ENCODE data around the gene COPS7B. TPM values are rescaled to one million over a fixed set of nuclear protein-coding genes. Genes with fewer than 3 reads are reported as not detected.
A peak's percentile ranks its signal among the peaks of the same experiment; 100 is the strongest.

The COPS7B gene
- total and polyA plus RNA-seq, 2 of the 8 experiments (the other 6 are each of a cell fraction or from before 2014, with no cell fraction given): 62.2 to 72.1 TPM

DNA sequence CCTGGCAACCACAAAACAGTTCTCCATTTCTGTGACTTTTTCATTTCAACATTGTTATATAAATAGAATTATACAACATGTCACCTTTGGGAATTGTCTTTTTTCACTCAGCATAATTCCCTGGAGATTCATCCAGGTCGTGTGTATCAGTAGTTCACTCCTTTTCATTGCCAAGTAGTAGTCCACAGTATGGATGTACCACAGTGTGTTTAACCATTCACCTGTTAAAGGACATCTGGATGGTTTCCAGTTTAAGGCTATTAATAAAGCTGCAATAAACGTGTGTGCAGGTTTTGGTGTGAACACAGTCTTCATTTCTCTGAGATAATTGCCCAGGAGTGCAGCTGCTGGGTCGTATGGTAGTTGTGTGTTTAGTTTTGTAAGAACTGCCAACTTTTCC lies 35.7 kb downstream of the COPS7B start:
- CTCF ChIA-PET (ENCODE audit: partially characterized antibody): interaction anchor here (1.6 kb wide), 1 partner anchor 26 kb away, joined by 7 read pairs; no protein-coding TSS in a partner anchor
- Histone ChIP-seq H4K5ac (ENCODE audit: insufficient read length, low read depth, low read length) (no peak overlapping the region), H4K91ac (replicated peaks; ENCODE audit: insufficient read length, low read length) (no peak overlapping the region), H3K9me3 (ENCODE audit: insufficient read depth in 2 of 2, low read depth in 1 of 2, low read length in 1 of 2) (peaks cover 5% of the 10 kb centered on the region in 2 experiments; a peak in 2 of 4 replicates), H3K9ac (replicated peaks in 1 of 4; ENCODE audit: extremely low read depth in 1 of 4, low read depth in 3 of 4, low read length in 3 of 4) (no peak overlapping the region), H3K4ac (replicated peaks; ENCODE audit: insufficient read length, low read depth, low read length) (no peak overlapping the region), H3K27me3 (replicated peaks in 1 of 4; ENCODE audit: control insufficient read depth in 3 of 4, extremely low read depth in 1 of 4, insufficient read depth in 3 of 4, low read length in 3 of 4) (no peaks in the 10 kb centered on the region), H2BK5ac (ENCODE audit: low read depth, low read length) (no peak overlapping the region), H3K4me2 (ENCODE audit: insufficient read depth in 1 of 2, low read depth in 2 of 2, low read length in 2 of 2) (no peak overlapping the region), H3K18ac (ENCODE audit: extremely low read depth, low read length) (no peak overlapping the region), H4K8ac (ENCODE audit: extremely low read depth, insufficient read depth, low read length) (no peak overlapping the region), H3K56ac (replicated peaks; ENCODE audit: insufficient read length, low read depth, low read length) (no peak overlapping the region), H3K23me2 (ENCODE audit: low read depth, low read length) (no peaks in the 10 kb centered on the region), H2AK5ac (ENCODE audit: low read depth, low read length) (no peak overlapping the region), H3K4me3 (ENCODE audit: extremely low read depth in 1 of 4, insufficient read depth in 2 of 4, low read depth in 3 of 4, low read length in 4 of 4) (no peak overlapping the region), H3K14ac (ENCODE audit: insufficient read length) (no peak overlapping the region), H2BK120ac (replicated peaks; ENCODE audit: low read depth, low read length) (no peak overlapping the region), H3K36me3 (ENCODE audit: control insufficient read depth in 2 of 4, insufficient read depth in 4 of 4, low read length in 3 of 4) (no peaks in the 10 kb centered on the region), H3K23ac (ENCODE audit: insufficient read length) (no peak overlapping the region), H2BK20ac (ENCODE audit: low read length) (no peak overlapping the region), H3K4me1 (replicated peaks in 1 of 4; ENCODE audit: control insufficient read depth in 3 of 4, insufficient read depth in 4 of 4, low read length in 3 of 4) (no peaks in the 10 kb centered on the region), H3K27ac (ENCODE audit: low read depth, low read length) (no peak overlapping the region), H3K79me2 (ENCODE audit: control insufficient read depth in 1 of 2, insufficient read depth in 2 of 2, low read length in 2 of 2) (no peaks in the 10 kb centered on the region), H3K79me1 (ENCODE audit: low read depth, low read length) (no peaks in the 10 kb centered on the region), H2BK15ac (ENCODE audit: low read length) (no peak overlapping the region), H2BK12ac (ENCODE audit: low read depth, low read length) (no peak overlapping the region), H2AFZ (ENCODE audit: low read length) (no peak overlapping the region), H4K20me1 (replicated peaks in 1 of 2; ENCODE audit: control insufficient read depth in 1 of 2, insufficient read depth in 2 of 2, low read length in 2 of 2) (no peaks in the 10 kb centered on the region)
- DNase-seq (ENCODE audit: low read depth in 1 of 2, low spot score in 2 of 2) (no peak), FAIRE-seq (no peak)
- 50% methylated on average over 3 of the region's 3 CpGs; no CpG with 5 or more reads in 1 of the 2 experiments for WGBS, 2 experiments (ENCODE audit: extremely low coverage in 1 of 2, insufficient coverage in 1 of 2, insufficient read length in 1 of 2, insufficient replicate concordance in 2 of 2, low coverage in 1 of 2, low lambda C conversion rate in 2 of 2, missing lambda C conversion rate in 1 of 2)
- POLR2A ChIA-PET (ENCODE audit: partially characterized antibody): no interaction called here
- TF ChIP-seq CBX8 (IDR thresholded peaks at IDR 0.05; ENCODE audit: borderline replicate concordance, low read depth, low read length) (no peak), KDM1A (IDR thresholded peaks at IDR 0.05; ENCODE audit: borderline replicate concordance, low read length) (peak; percentile 71; the same call in 1 of the 2 replicates), TAF1 (IDR thresholded peaks at IDR 0.05; ENCODE audit: low read depth, low read length) (no peak), TAF7 (optimal IDR thresholded peaks at IDR 0.05; ENCODE audit: borderline replicate concordance, low read depth, low read length) (no peak)

All from H1 (cell line).